ENCODE measurements around the gene SH3BP1. TPM values are rescaled to one million over a fixed set of nuclear protein-coding genes. Genes with fewer than 3 reads are reported as not detected.

The SH3BP1 gene
- total RNA-seq, 4 donors from 2014 or later = 2.9 to 4.9 (median 3.2) TPM

GRCh38 chr22:37669586-37669985, 30.1 kb downstream of the SH3BP1 start:
- Histone ChIP-seq H3K27me3 (no peaks in the 10 kb centered on the region), H3K4me3 (no peak overlapping the region), H3K36me3 (peaks cover 0 to 22% of the 10 kb centered on the region in 2 donors), H3K27ac (peak overlapping the region in 3 of 4 donors; percentile 36 to 51 (median 43)), H3K9me3 (no peaks in the 10 kb centered on the region), H3K4me1 (peaks cover 3 to 48% (median 10%) of the 10 kb centered on the region in 3 donors)
- peak; percentile 17 for ATAC-seq
- TF ChIP-seq POLR2AphosphoS5 (IDR thresholded peaks at IDR 0.05) (peak; percentile 69), EP300 (IDR thresholded peaks at IDR 0.05) (no peak), CTCF (IDR thresholded peaks at IDR 0.05) (no peak)
- 38 to 51% methylated on average over 2 to 5 of the region's 6 CpGs for WGBS, 2 donors (ENCODE audit: low coverage in 1 of 2)

- TF ChIP-seq EP300 (IDR thresholded peaks at IDR 0.05) (no peak), POLR2AphosphoS5 (IDR thresholded peaks at IDR 0.05) (no peak), POLR2A (IDR thresholded peaks at IDR 0.05) (no peak), CTCF (IDR thresholded peaks at IDR 0.05) (no peak)
- ATAC-seq = no peak
- H3K4me1 ChIP-seq = peaks cover 3 to 76% (median 16%) of the 10 kb centered on the region in 3 donors
- no peaks in the 10 kb centered on the region for H3K27me3 ChIP-seq
- H3K36me3 ChIP-seq = no peaks in the 10 kb centered on the region
- no peaks in the 10 kb centered on the region for H3K9me3 ChIP-seq
- H3K4me3 ChIP-seq = no peak overlapping the region
- WGBS, 2 donors (ENCODE audit: low coverage in 1 of 2) = 80% methylated on average over 3 of the region's 15 CpGs
- peak overlapping the region in 3 of 4 donors; percentile 71 to 94 (median 93) for H3K27ac ChIP-seq
These were observed 32.9 kb downstream of the SH3BP1 start for GRCh38 chr22:37672206-37672919.

- peak overlapping the region in 3 of 4 donors; percentile 71 to 94 (median 93) for H3K27ac ChIP-seq
- ATAC-seq = no peak
These were observed 33.5 kb downstream of the SH3BP1 start for GRCh38 chr22:37672920-37673455.

GRCh38 chr22:37674248-37674647, 34.8 kb downstream of the SH3BP1 start:
- no peak for ATAC-seq
- Histone ChIP-seq H3K36me3 (peaks cover 0 to 13% of the 10 kb centered on the region in 2 donors), H3K9me3 (no peaks in the 10 kb centered on the region), H3K4me3 (peak overlapping the region in 1 of 2 donors; percentile 57), H3K27me3 (no peaks in the 10 kb centered on the region), H3K27ac (peak overlapping the region; percentile 70 to 98 (median 94)), H3K4me1 (peaks cover 3 to 80% (median 26%) of the 10 kb centered on the region in 3 donors)
- no peak for TF ChIP-seq POLR2AphosphoS5 (IDR thresholded peaks at IDR 0.05)
- no peak for TF ChIP-seq CTCF (IDR thresholded peaks at IDR 0.05)
- 56 to 79% methylated on average over 3 to 11 of the region's 12 CpGs for WGBS, 2 donors (ENCODE audit: low coverage in 1 of 2)

More at GRCh38 chr22:37672920-37673455, 33.5 kb downstream of the SH3BP1 start:
- no peak for TF ChIP-seq EP300 (IDR thresholded peaks at IDR 0.05)
- Histone ChIP-seq H3K9me3 (no peaks in the 10 kb centered on the region), H3K4me1 (peaks cover 3 to 78% (median 22%) of the 10 kb centered on the region in 3 donors), H3K36me3 (peaks cover 0 to 3% of the 10 kb centered on the region in 2 donors), H3K4me3 (no peak overlapping the region), H3K27me3 (no peaks in the 10 kb centered on the region)
- 80 to 100% methylated on average over 1 to 2 of the region's 11 CpGs for WGBS, 2 donors (ENCODE audit: low coverage in 1 of 2)

- 0% methylated on average over 1 to 4 of the region's 34 CpGs for WGBS, 2 donors (ENCODE audit: low coverage in 1 of 2)
- Histone ChIP-seq H3K27me3 (no peaks in the 10 kb centered on the region), H3K27ac (peak within 1 kb of the TSS; percentile 70 to 98 (median 94)), H3K4me3 (peak within 1 kb of the TSS; percentile 42 to 57), H3K4me1 (peaks cover 3 to 83% (median 26%) of the 10 kb centered on the region in 3 donors), H3K36me3 (peaks cover 0 to 23% of the 10 kb centered on the region in 2 donors), H3K9me3 (no peaks in the 10 kb centered on the region)
- TF ChIP-seq POLR2AphosphoS5 (IDR thresholded peaks at IDR 0.05) = peak; percentile 81
- TF ChIP-seq CTCF (IDR thresholded peaks at IDR 0.05) = peak in 2 of 4 experiments; percentile 4 to 62
- peak; percentile 57 to 80 for TF ChIP-seq POLR2A (IDR thresholded peaks at IDR 0.05)
- no peak for TF ChIP-seq EP300 (IDR thresholded peaks at IDR 0.05)
- peak; percentile 90 for ATAC-seq
These were observed 35.8 kb downstream of the SH3BP1 start, which contains the start of gene LGALS1 for GRCh38 chr22:37674951-37675929. Gene LGALS1, plus strand, starts transcription at chr22:37675636. Its CDS starts 67 bp downstream, at chr22:37675703.

Data from gastroesophageal sphincter (tissue), 4 donors.